ENCODE results near the gene GEMIN2.
"Not testable (repeated sequence)": the region's sequence is repeated elsewhere in the genome, so short reads cannot be mapped to it uniquely, and the experiment has no call there.

Gene GEMIN2

DNA sequence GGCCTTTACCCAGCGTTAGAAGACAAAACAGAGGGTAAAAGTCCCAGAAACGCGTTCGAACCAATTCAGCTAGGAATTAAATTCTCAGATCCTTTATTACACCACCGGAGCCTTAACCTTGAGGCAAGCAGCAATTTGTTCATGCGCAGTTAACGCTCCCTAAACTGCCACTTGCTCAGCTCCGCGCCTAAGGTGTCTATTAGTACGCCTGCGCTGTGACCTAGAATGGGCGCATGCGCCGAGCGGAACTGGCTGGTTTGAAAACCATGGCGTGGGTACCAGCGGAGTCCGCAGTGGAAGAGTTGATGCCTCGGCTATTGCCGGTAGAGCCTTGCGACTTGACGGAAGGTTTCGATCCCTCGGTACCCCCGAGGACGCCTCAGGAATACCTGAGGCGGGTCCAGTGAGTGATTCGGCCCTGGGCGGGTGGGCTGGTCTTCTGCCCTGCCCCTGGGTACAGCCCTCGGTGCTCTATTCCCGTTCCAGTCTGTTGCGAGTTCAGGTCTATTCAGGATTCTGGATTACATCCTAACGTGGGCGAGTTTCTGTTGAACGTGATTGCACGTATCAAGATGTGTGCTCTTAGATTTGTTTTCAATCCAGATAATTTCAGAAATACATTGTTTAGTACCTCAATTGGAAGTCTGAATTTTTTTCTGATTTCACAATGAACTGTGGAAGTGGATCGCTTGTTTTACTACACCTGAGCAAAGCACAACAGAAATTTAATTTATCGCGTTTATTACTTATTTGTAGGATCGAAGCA lies at the start of gene GEMIN2:
Gene GEMIN2, plus strand, starts transcription at position 251 of the 766 bp plus-strand sequence. Its CDS starts 16 bp downstream, at position 267.
- no peaks in the 10 kb centered on the region for H3K9me3 ChIP-seq (ENCODE audit: control insufficient read depth, low read length)
- H3K36me3 ChIP-seq (ENCODE audit: control insufficient read depth, insufficient read depth, low read length, severe bottlenecking): peaks cover 12% of the 10 kb centered on the region
- H3K9ac ChIP-seq (ENCODE audit: low read length): peak within 1 kb of the TSS; percentile 89
- H3K4me1 ChIP-seq (ENCODE audit: control insufficient read depth, insufficient read depth, low read length): peaks cover 11% of the 10 kb centered on the region
- H3K4me3 ChIP-seq (ENCODE audit: low read length): peak within 1 kb of the TSS; percentile 91
- H3K27me3 ChIP-seq (replicated peaks; ENCODE audit: control insufficient read depth, insufficient read depth, low read length): no peaks in the 10 kb centered on the region
- peak; percentile 98 for DNase-seq (ENCODE audit: low read depth)

- peaks cover 93% of the 10 kb centered on the region for H3K36me3 ChIP-seq (ENCODE audit: control insufficient read depth, insufficient read depth, low read length, severe bottlenecking)
- not testable (repeated sequence) for H3K4me3 ChIP-seq (ENCODE audit: low read length); H3K9me3 ChIP-seq (ENCODE audit: control insufficient read depth, low read length); H3K27me3 ChIP-seq (replicated peaks; ENCODE audit: control insufficient read depth, insufficient read depth, low read length); H3K9ac ChIP-seq (ENCODE audit: low read length); DNase-seq (ENCODE audit: low read depth); H3K4me1 ChIP-seq (ENCODE audit: control insufficient read depth, insufficient read depth, low read length)
Observed at GRCh38 chr14:39069169-39069805, 44.8 kb upstream of the GEMIN2 start.

- H3K36me3 ChIP-seq (ENCODE audit: control insufficient read depth, insufficient read depth, low read length, severe bottlenecking): peaks cover 93% of the 10 kb centered on the region
- no peaks in the 10 kb centered on the region for H3K27me3 ChIP-seq (replicated peaks; ENCODE audit: control insufficient read depth, insufficient read depth, low read length)
- H3K9me3 ChIP-seq (ENCODE audit: control insufficient read depth, low read length): no peaks in the 10 kb centered on the region
- H3K4me3 ChIP-seq (ENCODE audit: low read length): no peak overlapping the region
- no peaks in the 10 kb centered on the region for H3K4me1 ChIP-seq (ENCODE audit: control insufficient read depth, insufficient read depth, low read length)
- H3K9ac ChIP-seq (ENCODE audit: low read length): no peak overlapping the region
- DNase-seq (ENCODE audit: low read depth): no peak
Observed at GRCh38 chr14:39069923-39070322, 44.2 kb upstream of the GEMIN2 start.

- no peak for DNase-seq (ENCODE audit: low read depth)
- Histone ChIP-seq H3K9me3 (ENCODE audit: control insufficient read depth, low read length) (no peaks in the 10 kb centered on the region), H3K9ac (ENCODE audit: low read length) (no peak overlapping the region), H3K36me3 (ENCODE audit: control insufficient read depth, insufficient read depth, low read length, severe bottlenecking) (peaks cover 92% of the 10 kb centered on the region), H3K4me3 (ENCODE audit: low read length) (no peak overlapping the region), H3K27me3 (replicated peaks; ENCODE audit: control insufficient read depth, insufficient read depth, low read length) (no peaks in the 10 kb centered on the region), H3K4me1 (ENCODE audit: control insufficient read depth, insufficient read depth, low read length) (no peaks in the 10 kb centered on the region)
Observed at GRCh38 chr14:39071096-39071495, 43.0 kb upstream of the GEMIN2 start.

DNA sequence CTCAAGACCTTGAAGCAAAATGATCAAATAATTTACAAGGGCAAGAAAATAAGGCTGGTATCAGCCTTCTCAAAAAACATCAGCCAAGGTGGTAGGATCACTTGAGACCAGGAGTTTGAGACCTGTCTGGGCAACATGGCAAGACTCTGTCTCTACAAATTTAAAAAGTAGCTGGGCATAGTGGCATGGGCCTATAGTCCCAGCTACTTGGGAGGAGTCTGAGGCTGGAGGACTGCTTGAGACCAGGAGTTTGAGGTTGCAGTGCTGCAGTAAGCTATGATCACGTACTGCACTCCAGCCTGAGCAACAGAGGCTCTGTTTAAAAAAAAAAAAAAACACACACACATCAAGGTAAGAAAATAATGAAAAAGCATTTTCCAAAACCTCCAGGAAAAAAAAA lies 33.2 kb upstream of the GEMIN2 start:
- Histone ChIP-seq H3K36me3 (ENCODE audit: control insufficient read depth, insufficient read depth, low read length, severe bottlenecking) (peaks cover 86% of the 10 kb centered on the region), H3K9ac (ENCODE audit: low read length) (no peak overlapping the region), H3K27me3 (replicated peaks; ENCODE audit: control insufficient read depth, insufficient read depth, low read length) (no peaks in the 10 kb centered on the region), H3K4me1 (ENCODE audit: control insufficient read depth, insufficient read depth, low read length) (no peaks in the 10 kb centered on the region), H3K9me3 (ENCODE audit: control insufficient read depth, low read length) (no peaks in the 10 kb centered on the region), H3K4me3 (ENCODE audit: low read length) (no peak overlapping the region)
- no peak for DNase-seq (ENCODE audit: low read depth)

GRCh38 chr14:39083127-39083526 lies 31.0 kb upstream of the GEMIN2 start:
- H3K9me3 ChIP-seq (ENCODE audit: control insufficient read depth, low read length): no peaks in the 10 kb centered on the region
- H3K36me3 ChIP-seq (ENCODE audit: control insufficient read depth, insufficient read depth, low read length, severe bottlenecking): peaks cover 89% of the 10 kb centered on the region
- no peak overlapping the region for H3K9ac ChIP-seq (ENCODE audit: low read length)
- H3K4me3 ChIP-seq (ENCODE audit: low read length): no peak overlapping the region
- no peak for DNase-seq (ENCODE audit: low read depth)
- no peaks in the 10 kb centered on the region for H3K27me3 ChIP-seq (replicated peaks; ENCODE audit: control insufficient read depth, insufficient read depth, low read length)
- H3K4me1 ChIP-seq (ENCODE audit: control insufficient read depth, insufficient read depth, low read length): peaks cover 8% of the 10 kb centered on the region

- peaks cover 90% of the 10 kb centered on the region for H3K36me3 ChIP-seq (ENCODE audit: control insufficient read depth, insufficient read depth, low read length, severe bottlenecking)
- H3K4me3 ChIP-seq (ENCODE audit: low read length): no peak overlapping the region
- H3K9ac ChIP-seq (ENCODE audit: low read length): no peak overlapping the region
- DNase-seq (ENCODE audit: low read depth): no peak
- no peaks in the 10 kb centered on the region for H3K27me3 ChIP-seq (replicated peaks; ENCODE audit: control insufficient read depth, insufficient read depth, low read length)
- no peaks in the 10 kb centered on the region for H3K9me3 ChIP-seq (ENCODE audit: control insufficient read depth, low read length)
- peaks cover 9% of the 10 kb centered on the region for H3K4me1 ChIP-seq (ENCODE audit: control insufficient read depth, insufficient read depth, low read length)
Observed at GRCh38 chr14:39085933-39086332, 28.2 kb upstream of the GEMIN2 start.

DNA sequence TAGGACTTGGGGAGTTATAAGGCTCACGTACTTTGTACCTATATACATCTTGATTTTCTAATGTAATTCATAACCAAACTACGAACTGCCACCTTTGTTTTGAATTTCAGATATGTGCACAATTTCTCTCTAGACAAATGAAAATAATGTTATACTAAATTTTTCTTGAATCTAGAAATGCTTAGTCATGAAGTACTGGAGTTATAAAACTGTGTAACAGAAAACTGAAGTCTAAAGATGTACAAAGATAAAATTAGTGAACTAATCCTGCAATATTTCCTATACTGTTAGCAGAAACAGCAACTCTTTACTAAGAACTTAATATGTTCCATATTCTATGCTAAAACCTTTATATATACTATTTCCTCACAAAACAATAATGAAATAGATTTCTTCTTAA lies 26.6 kb upstream of the GEMIN2 start:
- peak overlapping the region; percentile 20 for H3K9ac ChIP-seq (ENCODE audit: low read length)
- no peak overlapping the region for H3K4me3 ChIP-seq (ENCODE audit: low read length)
- H3K36me3 ChIP-seq (ENCODE audit: control insufficient read depth, insufficient read depth, low read length, severe bottlenecking): peaks cover 91% of the 10 kb centered on the region
- H3K9me3 ChIP-seq (ENCODE audit: control insufficient read depth, low read length): no peaks in the 10 kb centered on the region
- H3K4me1 ChIP-seq (ENCODE audit: control insufficient read depth, insufficient read depth, low read length): peaks cover 9% of the 10 kb centered on the region
- no peaks in the 10 kb centered on the region for H3K27me3 ChIP-seq (replicated peaks; ENCODE audit: control insufficient read depth, insufficient read depth, low read length)
- no peak for DNase-seq (ENCODE audit: low read depth)

GRCh38 chr14:39090548-39091111 lies 23.5 kb upstream of the GEMIN2 start:
- H3K4me1 ChIP-seq (ENCODE audit: control insufficient read depth, insufficient read depth, low read length): peaks cover 9% of the 10 kb centered on the region
- H3K9ac ChIP-seq (ENCODE audit: low read length): no peak overlapping the region
- no peaks in the 10 kb centered on the region for H3K27me3 ChIP-seq (replicated peaks; ENCODE audit: control insufficient read depth, insufficient read depth, low read length)
- no peak for DNase-seq (ENCODE audit: low read depth)
- no peak overlapping the region for H3K4me3 ChIP-seq (ENCODE audit: low read length)
- H3K9me3 ChIP-seq (ENCODE audit: control insufficient read depth, low read length): no peaks in the 10 kb centered on the region
- H3K36me3 ChIP-seq (ENCODE audit: control insufficient read depth, insufficient read depth, low read length, severe bottlenecking): peaks cover 93% of the 10 kb centered on the region

GRCh38 chr14:39091716-39092115 lies 22.4 kb upstream of the GEMIN2 start:
- no peaks in the 10 kb centered on the region for H3K27me3 ChIP-seq (replicated peaks; ENCODE audit: control insufficient read depth, insufficient read depth, low read length)
- H3K9ac ChIP-seq (ENCODE audit: low read length): no peak overlapping the region
- peaks cover 9% of the 10 kb centered on the region for H3K4me1 ChIP-seq (ENCODE audit: control insufficient read depth, insufficient read depth, low read length)
- no peaks in the 10 kb centered on the region for H3K9me3 ChIP-seq (ENCODE audit: control insufficient read depth, low read length)
- DNase-seq (ENCODE audit: low read depth): no peak
- H3K36me3 ChIP-seq (ENCODE audit: control insufficient read depth, insufficient read depth, low read length, severe bottlenecking): peaks cover 90% of the 10 kb centered on the region
- H3K4me3 ChIP-seq (ENCODE audit: low read length): no peak overlapping the region

DNA sequence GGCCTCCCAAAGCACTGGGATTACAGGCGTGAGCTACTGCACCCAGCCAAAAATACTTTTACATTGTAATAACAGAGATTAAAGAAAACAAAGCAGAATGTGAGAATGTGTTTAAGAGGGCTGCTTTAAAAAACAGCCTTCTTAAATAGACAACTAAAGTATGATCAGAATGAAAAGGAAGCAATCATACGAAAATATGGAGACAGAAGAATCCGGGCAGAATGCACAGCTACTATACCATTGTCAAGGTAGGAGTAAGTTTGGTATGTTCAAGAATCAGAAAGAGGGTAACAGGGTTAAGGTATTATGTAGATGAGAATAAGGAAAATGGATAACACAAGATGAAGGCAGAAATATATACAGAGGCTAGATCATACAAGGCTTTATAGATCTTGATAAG lies 19.6 kb upstream of the GEMIN2 start:
- H3K4me1 ChIP-seq (ENCODE audit: control insufficient read depth, insufficient read depth, low read length): peaks cover 16% of the 10 kb centered on the region
- H3K36me3 ChIP-seq (ENCODE audit: control insufficient read depth, insufficient read depth, low read length, severe bottlenecking): peaks cover 70% of the 10 kb centered on the region
- H3K27me3 ChIP-seq (replicated peaks; ENCODE audit: control insufficient read depth, insufficient read depth, low read length): no peaks in the 10 kb centered on the region
- H3K4me3 ChIP-seq (ENCODE audit: low read length): no peak overlapping the region
- H3K9me3 ChIP-seq (ENCODE audit: control insufficient read depth, low read length): no peaks in the 10 kb centered on the region
- no peak for DNase-seq (ENCODE audit: low read depth)
- no peak overlapping the region for H3K9ac ChIP-seq (ENCODE audit: low read length)

All from adipocyte (in vitro differentiated cells).